GM12878 (cell line): ENCODE results near the gene PCYOX1L. TPM values are rescaled to one million over a fixed set of nuclear protein-coding genes. Genes with fewer than 3 reads are reported as not detected.

Experiments used
- ATAC-seq: fragments of 200-7000 bp; cut with Tn5 transposase; 3 replicates; pipeline ENCODE4 v1.9.1; 2020; ENCODE audit warnings: mild to moderate bottlenecking, moderate library complexity
- BruUV-seq: library from RNA; stranded (reverse); fragments of 400-500 nt; replicated peaks from 2 replicates; lab custom pipeline; 2021; lab: Mats Ljungman, UMichigan
- CTCF ChIA-PET: fragments of 300-600 bp; sonication (Branson Sonifier 250); formaldehyde crosslinking; extraction: SDS; loops from one replicate; lab custom pipeline; 2021; ENCODE audit warnings: inconsistent platforms; lab: Yijun Ruan, JAX
- POLR2A ChIA-PET: fragments of 350-600 bp; formaldehyde crosslinking; extraction: SDS; loops from one replicate; lab custom pipeline; 2021; ENCODE audit warnings: inconsistent platforms; lab: Charles Lee
- RAD21 ChIA-PET: fragments of 300-600 bp; sonication (Branson Sonifier 250); formaldehyde crosslinking; loops from one replicate; lab custom pipeline; 2023; ENCODE audit warnings: antibody characterized with exemption; ENCODE audit not compliant: unreplicated experiment; lab: Charles Lee
- SMC1A ChIA-PET: fragments of 300-600 bp; sonication (Branson Sonifier 250); formaldehyde crosslinking; loops from one replicate; lab custom pipeline; 2023; ENCODE audit not compliant: unreplicated experiment, uncharacterized antibody; lab: Charles Lee
- DNase-seq: peaks from one replicate; pipeline ENCODE4 v3.0.0-alpha.2; 2011; ENCODE audit warnings: low read depth, low spot score
- FAIRE-seq: peaks from 3 replicates; lab custom pipeline; 2011; peaks lifted over from hg19 to GRCh38; lab: Jason Lieb, UNC
- H2AFZ ChIP-seq: 2 replicates; pipeline ENCODE4 v1.6.0; 2011; ENCODE audit warnings: low read depth, low read length, control low read depth; ENCODE audit not compliant: control insufficient read depth
- H3K27ac ChIP-seq: 2 replicates; pipeline ENCODE4 v1.5.1; 2011; ENCODE audit warnings: control low read depth; ENCODE audit not compliant: control insufficient read depth, insufficient read depth
- H3K27me3 ChIP-seq, 2 experiments: replicated peaks in 1 of 2; 2 replicates each; pipeline versions ENCODE4 v1.6.0 to v1.6.1; 2011; ENCODE audit warnings: low read length in 1 of 2; ENCODE audit not compliant: control insufficient read depth in 2 of 2, insufficient read depth in 2 of 2
- H3K36me3 ChIP-seq, 2 experiments: 2 replicates each; pipeline ENCODE4 v1.5.1; 2011; ENCODE audit warnings: low read length in 1 of 2; ENCODE audit not compliant: control insufficient read depth in 2 of 2, insufficient read depth in 2 of 2
- H3K4me1 ChIP-seq: 2 replicates; pipeline ENCODE4 v1.6.1; 2011; ENCODE audit warnings: mild to moderate bottlenecking, low read length, moderate library complexity, mixed read lengths; ENCODE audit not compliant: control insufficient read depth, insufficient read depth
- H3K4me2 ChIP-seq: 2 replicates; pipeline ENCODE4 v1.6.0; 2011; ENCODE audit warnings: control low read depth; ENCODE audit not compliant: control insufficient read depth, insufficient read depth
- H3K4me3 ChIP-seq: fragments of 200-600 bp; sonication (generic); 2 replicates; pipeline ENCODE4 v1.5.1; 2016
- H3K79me2 ChIP-seq: 2 replicates; pipeline ENCODE4 v1.6.0; 2011; ENCODE audit warnings: low read length; ENCODE audit not compliant: control insufficient read depth, insufficient read depth
- H3K9ac ChIP-seq: 2 replicates; pipeline ENCODE4 v1.8.0; 2011; ENCODE audit warnings: low read length, control low read depth, mixed read lengths; ENCODE audit not compliant: control insufficient read depth, insufficient read depth
- H3K9me3 ChIP-seq: replicated peaks from 3 replicates; pipeline ENCODE4 v1.5.1; 2011; ENCODE audit warnings: mild to moderate bottlenecking, low read length; ENCODE audit not compliant: control insufficient read depth, insufficient read depth
- H4K20me1 ChIP-seq: 2 replicates; pipeline ENCODE4 v1.6.0; 2011; ENCODE audit not compliant: control insufficient read depth, insufficient read depth
- CBFB ChIP-seq: IDR thresholded peaks from 2 replicates; pipeline ENCODE4 v1.6.1; 2016; ENCODE audit warnings: antibody characterized with exemption, low read depth
- FOS ChIP-seq: IDR thresholded peaks from 3 replicates; pipeline ENCODE4 v1.6.1; 2011; ENCODE audit warnings: borderline replicate concordance; ENCODE audit not compliant: insufficient read length; ENCODE audit errors: extremely low read depth
- IKZF2 ChIP-seq, 2 experiments: fragments of 450-650 bp; IDR thresholded peaks; 2 replicates each; pipeline ENCODE4 v1.6.1; 2017; ENCODE audit warnings: mild to moderate bottlenecking in 2 of 2, moderate library complexity in 2 of 2
- NR2C1 ChIP-seq: fragments of 450-650 bp; IDR thresholded peaks from 2 replicates; pipeline ENCODE4 v1.6.1; 2017; ENCODE audit warnings: antibody characterized with exemption, mild to moderate bottlenecking, moderate library complexity
- RAD51 ChIP-seq: fragments of 450-650 bp; IDR thresholded peaks from 2 replicates; pipeline ENCODE4 v1.6.1; 2016; ENCODE audit warnings: moderate library complexity, mild to moderate bottlenecking, inconsistent platforms
- RBBP5 ChIP-seq: fragments of 200-600 bp; sonication (generic); conservative IDR thresholded peaks from 2 replicates; pipeline ENCODE4 v1.6.1; 2016
- RCOR1 ChIP-seq: conservative IDR thresholded peaks from 2 replicates; pipeline ENCODE4 v1.6.1; 2012; ENCODE audit warnings: low read depth, low read length, improper control_type of control experiment
- RFX5 ChIP-seq: IDR thresholded peaks from 2 replicates; pipeline ENCODE4 v1.6.1; 2011; ENCODE audit warnings: low read depth, low read length, improper control_type of control experiment
- SREBF1 ChIP-seq: IDR thresholded peaks from 2 replicates; pipeline ENCODE4 v1.6.1; 2012; ENCODE audit warnings: mild to moderate bottlenecking, low read length
- SREBF2 ChIP-seq: IDR thresholded peaks from 2 replicates; pipeline ENCODE4 v1.6.1; 2012; ENCODE audit warnings: mild to moderate bottlenecking, low read length
- SUPT20H ChIP-seq: IDR thresholded peaks from 2 replicates; pipeline ENCODE4 v1.6.1; 2011; ENCODE audit warnings: low read depth, mild to moderate bottlenecking, low read length, moderate library complexity, borderline replicate concordance; ENCODE audit not compliant: control insufficient read depth
- WRNIP1 ChIP-seq: IDR thresholded peaks from 2 replicates; pipeline ENCODE4 v1.6.1; 2011; ENCODE audit warnings: low read depth, low read length, improper control_type of control experiment, borderline replicate concordance
- ZNF217 ChIP-seq: fragments of 450-650 bp; IDR thresholded peaks from 2 replicates; pipeline ENCODE4 v1.6.1; 2017; ENCODE audit warnings: antibody characterized with exemption, mild to moderate bottlenecking
- in situ Hi-C: fragments of 300-500 bp; cut with MboI; formaldehyde crosslinking; loops from 9 replicates; pipeline ENCODE4 v1.14.3; 2018; ENCODE audit warnings: mixed read lengths
- intact Hi-C: fragments of 100-400 bp; cut with micrococcal nuclease; formaldehyde crosslinking; loops from one replicate; pipeline ENCODE4 v1.14.2; 2022; ENCODE audit not compliant: unreplicated experiment
- polyA plus RNA-seq, 11 experiments: library from polyadenylated mRNA; depleted of rRNA in 4 of 11; unstranded in 6 of 11; stranded (reverse) in 5 of 11; fragments of >200 nt; fragmentation: Nextera tagmentation in 4 of 11; fragmentation: Illumina TruSeq in 1 of 11; extraction: Ambion mirVana in 4 of 11; extraction: Trizol in 1 of 11; gene quantifications; 1 replicate in 1 of 11; 2 replicates in 10 of 11; pipeline versions ENCODE4 v1.2.1 to v1.2.3, GENCODE V29; 2011 to 2016; ENCODE audit warnings: inconsistent platforms in 2 of 11, missing spikeins in 2 of 11, low read depth in 1 of 11
- total RNA-seq, 4 experiments: library from RNA; depleted of rRNA in 3 of 4; stranded (reverse); fragments of >200 nt in 3 of 4; fragmentation: Illumina TruSeq in 1 of 4; extraction: Trizol in 1 of 4; gene quantifications; 2 replicates each; pipeline versions ENCODE4 v1.2.1 to v1.2.3, GENCODE V29; 2013 to 2021
- TF ChIP-seq, protein P1 (sequence below): fragments of 450-650 bp; IDR thresholded peaks from 2 replicates; pipeline ENCODE4 v1.6.1; 2016; ENCODE audit warnings: mild to moderate bottlenecking
- TF ChIP-seq, protein P2 (sequence below): IDR thresholded peaks from 2 replicates; pipeline ENCODE4 v1.6.1; 2012; ENCODE audit warnings: low read length, inconsistent platforms
- TF ChIP-seq, protein P3 (sequence below): IDR thresholded peaks from 2 replicates; pipeline ENCODE4 v1.6.1; 2011; ENCODE audit warnings: low read depth, low read length, improper control_type of control experiment, borderline replicate concordance

Gene PCYOX1L
- total and polyA plus RNA-seq, 10 of the 15 experiments (the other 5 are each of a cell fraction or from before 2014, with no cell fraction given) = 2.9 to 17.0 (median 12.9) TPM

GRCh38 chr5:149362541-149362940 lies 4.7 kb downstream of the PCYOX1L start (continued):
- no peak for TF ChIP-seq RAD51
- no peak for TF ChIP-seq SUPT20H
- no peak for TF ChIP-seq SREBF1
- TF ChIP-seq, protein P1, sequence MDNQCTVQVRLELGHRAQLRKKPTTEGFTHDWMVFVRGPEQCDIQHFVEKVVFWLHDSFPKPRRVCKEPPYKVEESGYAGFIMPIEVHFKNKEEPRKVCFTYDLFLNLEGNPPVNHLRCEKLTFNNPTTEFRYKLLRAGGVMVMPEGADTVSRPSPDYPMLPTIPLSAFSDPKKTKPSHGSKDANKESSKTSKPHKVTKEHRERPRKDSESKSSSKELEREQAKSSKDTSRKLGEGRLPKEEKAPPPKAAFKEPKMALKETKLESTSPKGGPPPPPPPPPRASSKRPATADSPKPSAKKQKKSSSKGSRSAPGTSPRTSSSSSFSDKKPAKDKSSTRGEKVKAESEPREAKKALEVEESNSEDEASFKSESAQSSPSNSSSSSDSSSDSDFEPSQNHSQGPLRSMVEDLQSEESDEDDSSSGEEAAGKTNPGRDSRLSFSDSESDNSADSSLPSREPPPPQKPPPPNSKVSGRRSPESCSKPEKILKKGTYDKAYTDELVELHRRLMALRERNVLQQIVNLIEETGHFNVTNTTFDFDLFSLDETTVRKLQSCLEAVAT = no peak
- no peak for TF ChIP-seq ZNF217
- TF ChIP-seq RFX5 = no peak
- TF ChIP-seq, all 136 proteins: peak for 0

GRCh38 chr5:149363358-149363757 lies 5.5 kb downstream of the PCYOX1L start:
- in situ Hi-C loops (no loop called here), intact Hi-C loops (no loop called here)
- no peak overlapping the region for H3K4me3 ChIP-seq
- no peaks in the 10 kb centered on the region for H3K27me3 ChIP-seq
- H3K4me1 ChIP-seq = peaks cover 7% of the 10 kb centered on the region
- ChIA-PET CTCF (interaction anchor here (1.3 kb wide), 2 partner anchors 43 to 82 kb away, joined by 3 to 4 read pairs; no protein-coding TSS in a partner anchor), RAD21 (no interaction called here), POLR2A (no interaction called here), SMC1A (no interaction called here)
- H4K20me1 ChIP-seq = no peaks in the 10 kb centered on the region
- H3K9ac ChIP-seq = no peak overlapping the region
- BruUV-seq = no TSS peak
- H3K27ac ChIP-seq = no peak overlapping the region
- peaks cover 6% of the 10 kb centered on the region for H3K79me2 ChIP-seq
- no peaks in the 10 kb centered on the region for H3K9me3 ChIP-seq
- ATAC-seq (no peak), FAIRE-seq (no peak), DNase-seq (no peak)
- H2AFZ ChIP-seq = no peak overlapping the region
- H3K36me3 ChIP-seq = no peaks in the 10 kb centered on the region
- H3K4me2 ChIP-seq = no peak overlapping the region
- TF ChIP-seq RCOR1 = no peak
- TF ChIP-seq IKZF2 (IDR thresholded peaks at IDR 0.05) = no peak
- no peak for TF ChIP-seq CBFB
- no peak for TF ChIP-seq SREBF2
- TF ChIP-seq, protein P2, sequence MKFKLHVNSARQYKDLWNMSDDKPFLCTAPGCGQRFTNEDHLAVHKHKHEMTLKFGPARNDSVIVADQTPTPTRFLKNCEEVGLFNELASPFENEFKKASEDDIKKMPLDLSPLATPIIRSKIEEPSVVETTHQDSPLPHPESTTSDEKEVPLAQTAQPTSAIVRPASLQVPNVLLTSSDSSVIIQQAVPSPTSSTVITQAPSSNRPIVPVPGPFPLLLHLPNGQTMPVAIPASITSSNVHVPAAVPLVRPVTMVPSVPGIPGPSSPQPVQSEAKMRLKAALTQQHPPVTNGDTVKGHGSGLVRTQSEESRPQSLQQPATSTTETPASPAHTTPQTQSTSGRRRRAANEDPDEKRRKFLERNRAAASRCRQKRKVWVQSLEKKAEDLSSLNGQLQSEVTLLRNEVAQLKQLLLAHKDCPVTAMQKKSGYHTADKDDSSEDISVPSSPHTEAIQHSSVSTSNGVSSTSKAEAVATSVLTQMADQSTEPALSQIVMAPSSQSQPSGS = no peak
- TF ChIP-seq, protein P3, sequence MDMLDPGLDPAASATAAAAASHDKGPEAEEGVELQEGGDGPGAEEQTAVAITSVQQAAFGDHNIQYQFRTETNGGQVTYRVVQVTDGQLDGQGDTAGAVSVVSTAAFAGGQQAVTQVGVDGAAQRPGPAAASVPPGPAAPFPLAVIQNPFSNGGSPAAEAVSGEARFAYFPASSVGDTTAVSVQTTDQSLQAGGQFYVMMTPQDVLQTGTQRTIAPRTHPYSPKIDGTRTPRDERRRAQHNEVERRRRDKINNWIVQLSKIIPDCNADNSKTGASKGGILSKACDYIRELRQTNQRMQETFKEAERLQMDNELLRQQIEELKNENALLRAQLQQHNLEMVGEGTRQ = no peak
- TF ChIP-seq NR2C1 = no peak
- TF ChIP-seq WRNIP1 = no peak
- no peak for TF ChIP-seq RBBP5
- TF ChIP-seq, protein P1 = no peak
- TF ChIP-seq FOS = no peak
